GM12878 (cell line): ENCODE results near the gene LOXL3. TPM values are rescaled to one million over a fixed set of nuclear protein-coding genes. Genes with fewer than 3 reads are reported as not detected.

Experiments used
- ATAC-seq: fragments of 200-7000 bp; cut with Tn5 transposase; 3 replicates; pipeline ENCODE4 v1.9.1; 2020; ENCODE audit warnings: mild to moderate bottlenecking, moderate library complexity
- BruUV-seq: library from RNA; stranded (reverse); fragments of 400-500 nt; replicated peaks from 2 replicates; lab custom pipeline; 2021; lab: Mats Ljungman, UMichigan
- CTCF ChIA-PET: fragments of 300-600 bp; sonication (Branson Sonifier 250); formaldehyde crosslinking; extraction: SDS; loops from one replicate; lab custom pipeline; 2021; ENCODE audit warnings: inconsistent platforms; lab: Yijun Ruan, JAX
- POLR2A ChIA-PET: fragments of 350-600 bp; formaldehyde crosslinking; extraction: SDS; loops from one replicate; lab custom pipeline; 2021; ENCODE audit warnings: inconsistent platforms; lab: Charles Lee
- RAD21 ChIA-PET: fragments of 300-600 bp; sonication (Branson Sonifier 250); formaldehyde crosslinking; loops from one replicate; lab custom pipeline; 2023; ENCODE audit warnings: antibody characterized with exemption; ENCODE audit not compliant: unreplicated experiment; lab: Charles Lee
- SMC1A ChIA-PET: fragments of 300-600 bp; sonication (Branson Sonifier 250); formaldehyde crosslinking; loops from one replicate; lab custom pipeline; 2023; ENCODE audit not compliant: unreplicated experiment, uncharacterized antibody; lab: Charles Lee
- DNase-seq: peaks from one replicate; pipeline ENCODE4 v3.0.0-alpha.2; 2011; ENCODE audit warnings: low read depth, low spot score
- FAIRE-seq: peaks from 3 replicates; lab custom pipeline; 2011; peaks lifted over from hg19 to GRCh38; lab: Jason Lieb, UNC
- H2AFZ ChIP-seq: 2 replicates; pipeline ENCODE4 v1.6.0; 2011; ENCODE audit warnings: low read depth, low read length, control low read depth; ENCODE audit not compliant: control insufficient read depth
- H3K27ac ChIP-seq: 2 replicates; pipeline ENCODE4 v1.5.1; 2011; ENCODE audit warnings: control low read depth; ENCODE audit not compliant: control insufficient read depth, insufficient read depth
- H3K27me3 ChIP-seq, 2 experiments: replicated peaks in 1 of 2; 2 replicates each; pipeline versions ENCODE4 v1.6.0 to v1.6.1; 2011; ENCODE audit warnings: low read length in 1 of 2; ENCODE audit not compliant: control insufficient read depth in 2 of 2, insufficient read depth in 2 of 2
- H3K36me3 ChIP-seq, 2 experiments: 2 replicates each; pipeline ENCODE4 v1.5.1; 2011; ENCODE audit warnings: low read length in 1 of 2; ENCODE audit not compliant: control insufficient read depth in 2 of 2, insufficient read depth in 2 of 2
- H3K4me1 ChIP-seq: 2 replicates; pipeline ENCODE4 v1.6.1; 2011; ENCODE audit warnings: mild to moderate bottlenecking, low read length, moderate library complexity, mixed read lengths; ENCODE audit not compliant: control insufficient read depth, insufficient read depth
- H3K4me2 ChIP-seq: 2 replicates; pipeline ENCODE4 v1.6.0; 2011; ENCODE audit warnings: control low read depth; ENCODE audit not compliant: control insufficient read depth, insufficient read depth
- H3K4me3 ChIP-seq: fragments of 200-600 bp; sonication (generic); 2 replicates; pipeline ENCODE4 v1.5.1; 2016
- H3K79me2 ChIP-seq: 2 replicates; pipeline ENCODE4 v1.6.0; 2011; ENCODE audit warnings: low read length; ENCODE audit not compliant: control insufficient read depth, insufficient read depth
- H3K9ac ChIP-seq: 2 replicates; pipeline ENCODE4 v1.8.0; 2011; ENCODE audit warnings: low read length, control low read depth, mixed read lengths; ENCODE audit not compliant: control insufficient read depth, insufficient read depth
- H3K9me3 ChIP-seq: replicated peaks from 3 replicates; pipeline ENCODE4 v1.5.1; 2011; ENCODE audit warnings: mild to moderate bottlenecking, low read length; ENCODE audit not compliant: control insufficient read depth, insufficient read depth
- H4K20me1 ChIP-seq: 2 replicates; pipeline ENCODE4 v1.6.0; 2011; ENCODE audit not compliant: control insufficient read depth, insufficient read depth
- ATF7 ChIP-seq: fragments of 450-650 bp; IDR thresholded peaks from 2 replicates; pipeline ENCODE4 v1.6.1; 2016; ENCODE audit warnings: low read depth, mild to moderate bottlenecking
- BACH1 ChIP-seq: fragments of 450-650 bp; IDR thresholded peaks from 2 replicates; pipeline ENCODE4 v1.6.1; 2017; ENCODE audit warnings: mild to moderate bottlenecking, borderline replicate concordance
- CUX1 ChIP-seq: IDR thresholded peaks from 2 replicates; pipeline ENCODE4 v1.6.1; 2012; ENCODE audit warnings: improper control_type of control experiment, low read depth, low read length; ENCODE audit not compliant: insufficient replicate concordance
- DPF2 ChIP-seq: fragments of 450-650 bp; IDR thresholded peaks from 2 replicates; pipeline ENCODE4 v1.6.1; 2017; ENCODE audit warnings: mild to moderate bottlenecking
- E2F4 ChIP-seq: IDR thresholded peaks from 2 replicates; pipeline ENCODE4 v1.6.1; 2012; ENCODE audit warnings: low read depth, low read length, improper control_type of control experiment
- HDAC2 ChIP-seq: fragments of 200-600 bp; sonication (generic); IDR thresholded peaks from 2 replicates; pipeline ENCODE4 v1.6.1; 2017
- IRF4 ChIP-seq: IDR thresholded peaks from 2 replicates; pipeline ENCODE4 v1.6.1; 2011; ENCODE audit warnings: low read depth, low read length
- PML ChIP-seq: IDR thresholded peaks from 2 replicates; pipeline ENCODE4 v1.6.1; 2012; ENCODE audit warnings: low read length, inconsistent platforms
- POLR2AphosphoS2 ChIP-seq: IDR thresholded peaks from 2 replicates; pipeline ENCODE4 v1.6.1; 2011; ENCODE audit warnings: low read depth, mild to moderate bottlenecking, low read length, improper control_type of control experiment, moderate library complexity
- POLR2AphosphoS5 ChIP-seq: IDR thresholded peaks from 2 replicates; pipeline ENCODE4 v1.6.1; 2011; ENCODE audit warnings: mild to moderate bottlenecking, low read length, inconsistent platforms
- RB1 ChIP-seq: fragments of 450-650 bp; formaldehyde crosslinking; IDR thresholded peaks from 2 replicates; pipeline ENCODE4 v1.6.1; 2017; ENCODE audit warnings: mild to moderate bottlenecking, borderline replicate concordance
- RCOR1 ChIP-seq: conservative IDR thresholded peaks from 2 replicates; pipeline ENCODE4 v1.6.1; 2012; ENCODE audit warnings: low read depth, low read length, improper control_type of control experiment
- SPI1 ChIP-seq: IDR thresholded peaks from 2 replicates; pipeline ENCODE4 v1.6.1; 2011; ENCODE audit warnings: low read depth, mild to moderate bottlenecking, low read length, moderate library complexity, borderline replicate concordance; ENCODE audit not compliant: insufficient read depth
- ZBTB11 ChIP-seq: fragments of 450-650 bp; formaldehyde crosslinking; IDR thresholded peaks from 2 replicates; pipeline ENCODE4 v1.5.0; 2022; ENCODE audit warnings: mild to moderate bottlenecking, missing genetic modification characterization
- ZNF217 ChIP-seq: fragments of 450-650 bp; IDR thresholded peaks from 2 replicates; pipeline ENCODE4 v1.6.1; 2017; ENCODE audit warnings: antibody characterized with exemption, mild to moderate bottlenecking
- ZNF274 ChIP-seq: IDR thresholded peaks from one replicate; pipeline ENCODE4 v1.8.0; 2011; ENCODE audit not compliant: insufficient read length, insufficient read depth
- WGBS: methylation state at CpG from one replicate; pipeline ENCODE4 v1.1.6; 2016; ENCODE audit warnings: low lambda C conversion rate; ENCODE audit not compliant: insufficient replicate concordance, insufficient coverage; ENCODE audit errors: missing lambda C conversion rate; 5-methylcytosine and 5-hydroxymethylcytosine counted together
- in situ Hi-C: fragments of 300-500 bp; cut with MboI; formaldehyde crosslinking; loops from 9 replicates; pipeline ENCODE4 v1.14.3; 2018; ENCODE audit warnings: mixed read lengths
- intact Hi-C: fragments of 100-400 bp; cut with micrococcal nuclease; formaldehyde crosslinking; loops from one replicate; pipeline ENCODE4 v1.14.2; 2022; ENCODE audit not compliant: unreplicated experiment
- polyA plus RNA-seq, 11 experiments: library from polyadenylated mRNA; depleted of rRNA in 4 of 11; unstranded in 6 of 11; stranded (reverse) in 5 of 11; fragments of >200 nt; fragmentation: Nextera tagmentation in 4 of 11; fragmentation: Illumina TruSeq in 1 of 11; extraction: Ambion mirVana in 4 of 11; extraction: Trizol in 1 of 11; gene quantifications; 1 replicate in 1 of 11; 2 replicates in 10 of 11; pipeline versions ENCODE4 v1.2.1 to v1.2.3, GENCODE V29; 2011 to 2016; ENCODE audit warnings: inconsistent platforms in 2 of 11, missing spikeins in 2 of 11, low read depth in 1 of 11
- total RNA-seq, 4 experiments: library from RNA; depleted of rRNA in 3 of 4; stranded (reverse); fragments of >200 nt in 3 of 4; fragmentation: Illumina TruSeq in 1 of 4; extraction: Trizol in 1 of 4; gene quantifications; 2 replicates each; pipeline versions ENCODE4 v1.2.1 to v1.2.3, GENCODE V29; 2013 to 2021

LOXL3 gene
- total and polyA plus RNA-seq, 10 of the 15 experiments (the other 5 are each of a cell fraction or from before 2014, with no cell fraction given) = 6.2 to 40.9 (median 23.3) TPM

- DNase-seq (no peak), ATAC-seq (no peak), FAIRE-seq (no peak)
- H2AFZ ChIP-seq = no peak overlapping the region
- no peak overlapping the region for H3K4me2 ChIP-seq
- in situ Hi-C loops = no loop called here
- no peaks in the 10 kb centered on the region; a peak in 3 of 4 replicates for H3K36me3 ChIP-seq
- ChIA-PET CTCF (interaction anchor here (1.3 to 14.3 kb wide), 5 partner anchors 10 to 49 kb away, joined by 3 to 96 read pairs (median 9); partner anchors contain the start of genes AUP1, DQX1 and HTRA2), SMC1A (interaction anchor here (0.9 to 4.0 kb wide), 5 partner anchors 10 to 45 kb away, joined by 3 to 40 read pairs (median 13); partner anchors contain the start of genes AUP1 and HTRA2), RAD21 (interaction anchor here (1.9 to 3.8 kb wide), 2 partner anchors 27 to 45 kb away, joined by 7 to 30 read pairs; no protein-coding TSS in a partner anchor), POLR2A (interaction anchor here (0.6 to 2.5 kb wide), 4 partner anchors 10 to 27 kb away, joined by 3 to 19 read pairs (median 7); partner anchors contain the start of genes AUP1 and HTRA2)
- intact Hi-C loops = no loop called here
- H4K20me1 ChIP-seq = no peaks in the 10 kb centered on the region
- H3K9me3 ChIP-seq = no peaks in the 10 kb centered on the region
- no peak overlapping the region for H3K9ac ChIP-seq
- no peaks in the 10 kb centered on the region for H3K27me3 ChIP-seq
- peaks cover under 1% of the 10 kb centered on the region; the same call in 1 of the 2 replicates for H3K79me2 ChIP-seq
- peaks cover 15% of the 10 kb centered on the region for H3K4me1 ChIP-seq
- H3K4me3 ChIP-seq = no peak overlapping the region
- H3K27ac ChIP-seq = no peak overlapping the region
- WGBS = 98% methylated on average over 5 of the region's 5 CpGs
- no TSS peak for BruUV-seq
- no peak for TF ChIP-seq BACH1
- no peak for TF ChIP-seq IRF4
- no peak for TF ChIP-seq ZNF217
- no peak for TF ChIP-seq POLR2AphosphoS5
- no peak for TF ChIP-seq DPF2
- no peak for TF ChIP-seq CUX1
- no peak for TF ChIP-seq HDAC2
- TF ChIP-seq ZBTB11 (CRISPR knock-in tag) = no peak
- TF ChIP-seq PML = no peak
- no peak for TF ChIP-seq ATF7
- TF ChIP-seq RB1 = no peak
- TF ChIP-seq ZNF274 = no peak
- TF ChIP-seq POLR2AphosphoS2 = no peak
- TF ChIP-seq RCOR1 = no peak
- TF ChIP-seq SPI1 = no peak
- no peak for TF ChIP-seq E2F4
Observed at GRCh38 chr2:74540291-74540690, 13.5 kb downstream of the LOXL3 start.
